Stimulated activated CD8-positive, alpha-beta memory T cell treated with anti-CD3 and anti-CD28 coated beads, Interleukin-7, amount 100 ng/mL, for 1 hour (primary cell): ENCODE results near the gene CLK1.

Experiments
- DNase-seq, 2 donors: peaks; one replicate each; pipeline ENCODE4 v3.0.0-alpha.2; 2020; ENCODE audit warnings: low read depth in 2 of 2

The CLK1 gene

DNA sequence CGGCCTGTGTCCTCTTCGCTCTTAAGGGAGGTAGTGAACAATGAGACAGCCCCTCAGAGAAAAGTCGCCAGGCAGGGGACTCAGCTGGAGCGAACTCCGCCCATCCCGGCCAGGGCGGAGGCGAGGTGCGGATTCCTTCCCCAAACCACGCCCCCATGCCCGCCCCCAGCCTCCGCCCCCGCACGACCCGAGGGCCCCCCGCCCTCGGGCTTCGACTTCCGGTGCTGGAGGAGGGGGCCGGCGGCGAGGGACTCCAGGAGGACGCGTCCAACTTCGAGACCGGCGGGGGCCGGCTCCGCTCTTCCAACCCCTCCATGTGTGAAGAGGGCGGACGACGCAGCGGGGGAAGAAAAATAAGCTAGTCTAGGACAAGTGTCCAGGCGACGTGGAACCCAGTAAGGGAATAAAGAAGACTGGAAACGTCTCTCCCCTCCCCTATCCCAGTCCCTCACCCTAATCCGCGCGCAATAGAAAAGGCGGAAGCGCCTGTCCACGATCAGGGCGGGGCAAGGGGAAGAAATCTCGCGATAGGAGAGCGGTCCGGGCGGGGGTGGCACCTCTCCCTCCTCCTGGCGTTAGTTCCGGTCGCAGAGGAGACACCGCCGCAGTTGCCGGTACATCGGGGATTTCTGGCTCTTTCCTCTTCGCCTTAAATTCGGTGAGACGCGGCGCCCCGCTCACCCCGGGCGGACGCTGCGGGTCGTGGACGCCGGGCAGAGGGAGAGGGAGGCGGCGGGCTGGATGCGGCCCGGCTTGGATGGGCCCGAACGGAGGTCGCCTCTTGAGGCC is 52.9 kb downstream of the CLK1 start, which contains the start of gene BZW1:
Gene BZW1, plus strand, starts transcription at position 578 of the 789 bp plus-strand sequence. CDS start 1,308 bp downstream, outside the sequence.
- peak; percentile 93 to 94 for DNase-seq

DNA sequence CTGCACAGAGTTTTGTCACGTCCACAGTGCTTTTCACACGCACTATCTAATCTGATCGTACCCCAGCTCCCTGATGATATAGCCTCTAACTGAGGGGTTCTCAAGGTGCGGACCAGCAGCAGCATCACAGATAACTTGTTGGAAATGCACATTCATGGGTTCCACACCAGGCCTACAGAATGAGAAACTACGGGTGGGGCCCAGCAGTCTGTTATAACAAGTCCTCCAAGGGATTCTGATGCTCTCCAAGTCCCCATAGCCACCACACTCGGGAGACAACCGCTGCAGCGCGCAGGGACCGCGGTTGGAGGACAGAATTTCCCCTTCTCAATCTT is 53.5 kb downstream of the CLK1 start:
- DNase-seq: no peak

DNA sequence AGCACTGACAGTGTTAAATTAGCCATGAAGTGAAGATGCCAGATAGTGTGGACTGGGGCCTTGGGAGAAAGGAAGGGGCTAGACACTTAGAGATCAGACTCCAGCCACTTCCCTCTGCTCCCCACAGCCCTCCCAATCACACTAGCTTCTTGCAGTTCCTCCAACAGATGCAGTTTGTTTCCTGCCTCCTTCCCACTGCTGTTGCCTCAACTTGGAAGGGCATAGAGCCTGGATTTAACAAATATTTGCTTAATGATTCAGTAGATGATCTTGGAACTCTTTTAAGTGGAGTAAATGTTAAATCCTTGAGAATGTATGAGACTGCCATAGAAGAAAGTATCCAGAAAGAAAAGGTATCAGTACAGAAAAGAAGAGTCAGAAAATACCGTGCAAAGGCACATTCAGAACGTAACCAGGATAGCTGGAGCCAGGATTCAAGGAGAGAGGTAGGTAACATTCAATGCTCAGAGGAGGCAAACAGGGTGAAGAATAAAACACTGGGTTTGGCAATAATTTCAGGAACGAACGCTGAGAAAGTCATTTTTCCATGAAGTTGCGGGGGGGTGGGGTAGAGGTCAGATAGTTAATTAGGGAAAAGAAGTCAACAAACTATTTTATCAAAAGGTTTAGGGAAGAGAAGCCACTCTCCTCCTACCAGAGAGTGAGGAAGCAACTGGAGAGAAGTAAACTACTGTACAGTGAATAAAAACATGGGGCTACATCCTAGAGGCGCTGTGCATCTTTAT is 54.0 kb downstream of the CLK1 start:
- no peak for DNase-seq

DNA sequence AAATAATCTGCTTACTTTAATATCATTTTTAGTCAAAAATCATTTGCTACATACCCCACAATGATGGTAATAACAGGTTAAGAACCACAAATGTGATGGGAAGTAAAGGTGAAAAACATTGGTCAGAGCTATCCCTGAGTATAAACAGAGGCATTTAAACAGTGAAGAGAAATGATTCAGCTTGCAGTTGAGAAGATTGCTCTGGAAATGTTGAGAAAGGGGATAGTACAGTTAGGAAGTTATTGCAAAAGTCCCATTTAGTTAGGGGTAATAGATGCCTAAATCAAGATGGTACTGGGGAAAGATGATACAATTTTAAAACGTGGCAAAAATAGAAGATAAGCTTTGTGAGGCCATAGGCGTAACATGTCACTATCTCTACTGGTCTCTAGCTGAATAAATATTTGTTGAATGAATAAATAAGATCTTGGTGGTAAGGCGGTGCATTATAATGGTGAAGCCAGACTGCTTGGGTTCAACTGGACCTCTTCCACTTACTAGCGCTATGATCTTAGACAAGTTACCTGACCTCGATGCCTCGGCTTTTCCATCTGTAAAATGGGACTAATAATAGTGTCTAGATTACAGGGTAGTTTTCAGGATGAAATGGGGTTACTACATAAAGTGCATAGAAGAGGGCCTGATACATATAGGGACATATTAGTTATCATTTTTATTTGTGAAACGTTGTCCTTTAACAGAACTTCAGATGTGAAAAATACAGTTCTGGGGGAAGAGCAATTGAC is 54.8 kb downstream of the CLK1 start:
- no peak for DNase-seq
